SK-N-SH treated with all-trans-retinoic acid at 6 μM for 48 hours (cell line): ENCODE results near the gene STK40.

ENCODE experiments used
- ATAC-seq: fragments of 200-7000 bp; cut with Tn5 transposase; 3 replicates; pipeline ENCODE4 v1.9.1; 2020; ENCODE audit warnings: mild to moderate bottlenecking, moderate library complexity
- ARNTL ChIP-seq: fragments of 450-650 bp; formaldehyde crosslinking; IDR thresholded peaks from 2 replicates; pipeline ENCODE4 v1.5.0; 2020; ENCODE audit warnings: low read depth, mild to moderate bottlenecking, moderate library complexity, borderline replicate concordance
- BACH2 ChIP-seq: fragments of 250-450 bp; sonication (Bioruptor Pico); IDR thresholded peaks from 2 replicates; pipeline ENCODE4 v1.9.0; 2021; ENCODE audit warnings: mild to moderate bottlenecking, borderline replicate concordance
- CSDC2 ChIP-seq: fragments of 250-450 bp; sonication (Bioruptor Pico); IDR thresholded peaks from 2 replicates; pipeline ENCODE4 v1.5.0; 2020; ENCODE audit warnings: mild to moderate bottlenecking, moderate library complexity
- ESRRG ChIP-seq: fragments of 250-450 bp; sonication (Bioruptor Pico); IDR thresholded peaks from 2 replicates; pipeline ENCODE4 v1.6.1; 2021; ENCODE audit warnings: mild to moderate bottlenecking
- GLIS3 ChIP-seq: fragments of 250-450 bp; sonication (Bioruptor Pico); IDR thresholded peaks from 2 replicates; pipeline ENCODE4 v1.5.0; 2020; ENCODE audit warnings: mild to moderate bottlenecking, moderate library complexity
- ISL1 ChIP-seq: fragments of 250-450 bp; sonication (Bioruptor Pico); IDR thresholded peaks from 2 replicates; pipeline ENCODE4 v2.1.2; 2022; ENCODE audit warnings: mild to moderate bottlenecking, moderate library complexity
- OSR1 ChIP-seq: fragments of 250-450 bp; sonication (Bioruptor Pico); IDR thresholded peaks from 2 replicates; pipeline ENCODE4 v1.8.0; 2022; ENCODE audit warnings: moderate library complexity, mild to moderate bottlenecking, inconsistent platforms
- POU6F1 ChIP-seq: fragments of 250-450 bp; sonication (Bioruptor Pico); IDR thresholded peaks from 2 replicates; pipeline ENCODE4 v1.8.0; 2021; ENCODE audit warnings: low read depth, mild to moderate bottlenecking, moderate library complexity, borderline replicate concordance
- PPARA ChIP-seq: fragments of 250-450 bp; sonication (Bioruptor Pico); IDR thresholded peaks from 2 replicates; pipeline ENCODE4 v1.5.0; 2020; ENCODE audit warnings: mild to moderate bottlenecking, borderline replicate concordance
- RARB ChIP-seq: fragments of 250-450 bp; sonication (Bioruptor Pico); IDR thresholded peaks from 2 replicates; pipeline ENCODE4 v1.8.0; 2021; ENCODE audit warnings: mild to moderate bottlenecking, moderate library complexity
- SNAI2 ChIP-seq: fragments of 250-450 bp; sonication (Bioruptor Pico); IDR thresholded peaks from 2 replicates; pipeline ENCODE4 v1.5.0; 2020; ENCODE audit warnings: mild to moderate bottlenecking, moderate library complexity
- TCF4 ChIP-seq: fragments of 250-450 bp; sonication (Bioruptor Pico); IDR thresholded peaks from 2 replicates; pipeline ENCODE4 v1.8.0; 2021; ENCODE audit warnings: mild to moderate bottlenecking, moderate library complexity, borderline replicate concordance
- TOX ChIP-seq: fragments of 250-450 bp; sonication (Bioruptor Pico); IDR thresholded peaks from 2 replicates; pipeline ENCODE4 v1.8.0; 2021; ENCODE audit warnings: mild to moderate bottlenecking, moderate library complexity, borderline replicate concordance
- TSHZ2 ChIP-seq: fragments of 250-450 bp; sonication (Bioruptor Pico); IDR thresholded peaks from 2 replicates; pipeline ENCODE4 v1.5.0; 2020; ENCODE audit warnings: mild to moderate bottlenecking, moderate library complexity
- ZC3H10 ChIP-seq: fragments of 250-450 bp; sonication (Bioruptor Pico); IDR thresholded peaks from 2 replicates; pipeline ENCODE4 v1.5.1; 2021; ENCODE audit warnings: mild to moderate bottlenecking, moderate library complexity
- ZFP3 ChIP-seq: fragments of 250-450 bp; sonication (Bioruptor Pico); IDR thresholded peaks from 2 replicates; pipeline ENCODE4 v1.5.0; 2020; ENCODE audit warnings: mild to moderate bottlenecking, moderate library complexity
- ZFP30 ChIP-seq: fragments of 450-650 bp; formaldehyde crosslinking; IDR thresholded peaks from 2 replicates; pipeline ENCODE4 v1.5.0; 2022; ENCODE audit warnings: mild to moderate bottlenecking, moderate library complexity
- ZNF565 ChIP-seq: fragments of 450-650 bp; formaldehyde crosslinking; conservative IDR thresholded peaks from 2 replicates; pipeline ENCODE4 v1.5.0; 2020; ENCODE audit warnings: low read depth, mild to moderate bottlenecking, moderate library complexity
- ZNF70 ChIP-seq: fragments of 450-650 bp; formaldehyde crosslinking; IDR thresholded peaks from 2 replicates; pipeline ENCODE4 v1.5.0; 2020; ENCODE audit warnings: mild to moderate bottlenecking, moderate library complexity
- ZNF8 ChIP-seq: fragments of 450-650 bp; formaldehyde crosslinking; IDR thresholded peaks from 2 replicates; pipeline ENCODE4 v1.5.0; 2020; ENCODE audit warnings: mild to moderate bottlenecking, moderate library complexity
- TF ChIP-seq, protein P1 (sequence below): fragments of 250-450 bp; sonication (Bioruptor Pico); IDR thresholded peaks from 2 replicates; pipeline ENCODE4 v1.5.1; 2020; ENCODE audit warnings: low read depth, mild to moderate bottlenecking, moderate library complexity
- TF ChIP-seq, protein P2 (sequence below): fragments of 250-450 bp; sonication (Bioruptor Pico); IDR thresholded peaks from 2 replicates; pipeline ENCODE4 v1.8.0; 2020; ENCODE audit warnings: mild to moderate bottlenecking, moderate library complexity, borderline replicate concordance
- TF ChIP-seq, protein P3 (sequence below): fragments of 250-450 bp; sonication (Bioruptor Pico); IDR thresholded peaks from 2 replicates; pipeline ENCODE4 v1.5.1; 2021; ENCODE audit warnings: mild to moderate bottlenecking, moderate library complexity

Gene STK40

GRCh38 chr1:36396359-36396758, 10.6 kb upstream of the STK40 start:
- no peak for ATAC-seq
- no peak for TF ChIP-seq ZNF565 (CRISPR knock-in tag)
- TF ChIP-seq ZNF70 = no peak
- no peak for TF ChIP-seq TOX (CRISPR knock-in tag)
- TF ChIP-seq ZFP30 (CRISPR knock-in tag) = no peak
- TF ChIP-seq, protein P1, sequence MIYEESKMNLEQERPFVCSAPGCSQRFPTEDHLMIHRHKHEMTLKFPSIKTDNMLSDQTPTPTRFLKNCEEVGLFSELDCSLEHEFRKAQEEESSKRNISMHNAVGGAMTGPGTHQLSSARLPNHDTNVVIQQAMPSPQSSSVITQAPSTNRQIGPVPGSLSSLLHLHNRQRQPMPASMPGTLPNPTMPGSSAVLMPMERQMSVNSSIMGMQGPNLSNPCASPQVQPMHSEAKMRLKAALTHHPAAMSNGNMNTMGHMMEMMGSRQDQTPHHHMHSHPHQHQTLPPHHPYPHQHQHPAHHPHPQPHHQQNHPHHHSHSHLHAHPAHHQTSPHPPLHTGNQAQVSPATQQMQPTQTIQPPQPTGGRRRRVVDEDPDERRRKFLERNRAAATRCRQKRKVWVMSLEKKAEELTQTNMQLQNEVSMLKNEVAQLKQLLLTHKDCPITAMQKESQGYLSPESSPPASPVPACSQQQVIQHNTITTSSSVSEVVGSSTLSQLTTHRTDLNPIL (CRISPR knock-in tag) = no peak
- TF ChIP-seq ESRRG (CRISPR knock-in tag) = no peak
- TF ChIP-seq OSR1 (CRISPR knock-in tag) = no peak
- no peak for TF ChIP-seq ZNF8 (CRISPR knock-in tag)
- no peak for TF ChIP-seq ARNTL (CRISPR knock-in tag)
- TF ChIP-seq GLIS3 (CRISPR knock-in tag) = no peak
- no peak for TF ChIP-seq SNAI2 (CRISPR knock-in tag)
- no peak for TF ChIP-seq ZFP3
- TF ChIP-seq PPARA (CRISPR knock-in tag) = no peak
- TF ChIP-seq TCF4 (CRISPR knock-in tag) = no peak
- no peak for TF ChIP-seq CSDC2 (CRISPR knock-in tag)
- TF ChIP-seq ZC3H10 (CRISPR knock-in tag) = no peak
- TF ChIP-seq ISL1 = no peak
- TF ChIP-seq, protein P2, sequence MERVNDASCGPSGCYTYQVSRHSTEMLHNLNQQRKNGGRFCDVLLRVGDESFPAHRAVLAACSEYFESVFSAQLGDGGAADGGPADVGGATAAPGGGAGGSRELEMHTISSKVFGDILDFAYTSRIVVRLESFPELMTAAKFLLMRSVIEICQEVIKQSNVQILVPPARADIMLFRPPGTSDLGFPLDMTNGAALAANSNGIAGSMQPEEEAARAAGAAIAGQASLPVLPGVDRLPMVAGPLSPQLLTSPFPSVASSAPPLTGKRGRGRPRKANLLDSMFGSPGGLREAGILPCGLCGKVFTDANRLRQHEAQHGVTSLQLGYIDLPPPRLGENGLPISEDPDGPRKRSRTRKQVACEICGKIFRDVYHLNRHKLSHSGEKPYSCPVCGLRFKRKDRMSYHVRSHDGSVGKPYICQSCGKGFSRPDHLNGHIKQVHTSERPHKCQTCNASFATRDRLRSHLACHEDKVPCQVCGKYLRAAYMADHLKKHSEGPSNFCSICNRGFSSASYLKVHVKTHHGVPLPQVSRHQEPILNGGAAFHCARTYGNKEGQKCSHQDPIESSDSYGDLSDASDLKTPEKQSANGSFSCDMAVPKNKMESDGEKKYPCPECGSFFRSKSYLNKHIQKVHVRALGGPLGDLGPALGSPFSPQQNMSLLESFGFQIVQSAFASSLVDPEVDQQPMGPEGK = no peak

DNA sequence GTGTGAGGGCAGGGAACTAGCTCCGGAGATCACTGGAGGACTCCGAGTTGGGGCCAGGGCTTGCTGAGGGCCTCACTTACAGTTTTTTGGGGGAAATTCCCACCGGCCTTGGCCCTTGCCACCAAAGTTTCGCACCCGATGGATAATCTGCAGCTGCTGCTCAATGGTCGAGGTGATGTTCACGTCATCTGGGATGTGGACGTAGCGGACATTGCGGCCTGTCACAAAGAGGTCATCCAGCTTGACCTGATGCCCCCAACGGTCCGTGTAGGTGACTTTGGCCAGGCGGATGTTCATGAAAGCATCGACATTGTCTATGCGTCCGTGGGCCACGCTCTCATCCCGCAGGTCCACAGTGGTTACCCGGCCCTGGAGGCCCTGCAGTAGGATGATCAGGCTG, 8.0 kb upstream of the STK40 start:
- no peak for ATAC-seq
- TF ChIP-seq ZFP30 (CRISPR knock-in tag) (no peak), ZC3H10 (CRISPR knock-in tag) (no peak), ISL1 (no peak), POU6F1 (CRISPR knock-in tag) (no peak), TOX (CRISPR knock-in tag) (no peak), ARNTL (CRISPR knock-in tag) (no peak), TSHZ2 (CRISPR knock-in tag) (no peak), ZFP3 (no peak), ZNF8 (CRISPR knock-in tag) (no peak), CSDC2 (CRISPR knock-in tag) (no peak)

GRCh38 chr1:36392836-36393235, 7.1 kb upstream of the STK40 start:
- ATAC-seq = no peak
- TF ChIP-seq PPARA (CRISPR knock-in tag) = no peak
- TF ChIP-seq ZNF8 (CRISPR knock-in tag) = no peak

- TF ChIP-seq, protein P3, sequence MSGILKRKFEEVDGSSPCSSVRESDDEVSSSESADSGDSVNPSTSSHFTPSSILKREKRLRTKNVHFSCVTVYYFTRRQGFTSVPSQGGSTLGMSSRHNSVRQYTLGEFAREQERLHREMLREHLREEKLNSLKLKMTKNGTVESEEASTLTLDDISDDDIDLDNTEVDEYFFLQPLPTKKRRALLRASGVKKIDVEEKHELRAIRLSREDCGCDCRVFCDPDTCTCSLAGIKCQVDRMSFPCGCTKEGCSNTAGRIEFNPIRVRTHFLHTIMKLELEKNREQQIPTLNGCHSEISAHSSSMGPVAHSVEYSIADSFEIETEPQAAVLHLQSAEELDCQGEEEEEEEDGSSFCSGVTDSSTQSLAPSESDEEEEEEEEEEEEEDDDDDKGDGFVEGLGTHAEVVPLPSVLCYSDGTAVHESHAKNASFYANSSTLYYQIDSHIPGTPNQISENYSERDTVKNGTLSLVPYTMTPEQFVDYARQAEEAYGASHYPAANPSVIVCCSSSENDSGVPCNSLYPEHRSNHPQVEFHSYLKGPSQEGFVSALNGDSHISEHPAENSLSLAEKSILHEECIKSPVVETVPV (CRISPR knock-in tag) = no peak
- TF ChIP-seq ZNF8 (CRISPR knock-in tag) (no peak), ESRRG (CRISPR knock-in tag) (no peak), TOX (CRISPR knock-in tag) (no peak), POU6F1 (CRISPR knock-in tag) (no peak), OSR1 (CRISPR knock-in tag) (no peak), BACH2 (CRISPR knock-in tag) (no peak), SNAI2 (CRISPR knock-in tag) (no peak), ARNTL (CRISPR knock-in tag) (no peak), ZNF70 (no peak), ZFP3 (no peak), RARB (CRISPR knock-in tag) (no peak), ZNF565 (CRISPR knock-in tag) (no peak)
- TF ChIP-seq, protein P2 = no peak
- TF ChIP-seq, all 23 proteins: peak for 0
- no peak for ATAC-seq
Observed at GRCh38 chr1:36391271-36391670, 5.5 kb upstream of the STK40 start.
